NB4 (cell line): ENCODE measurements around the gene GRID1.

Experiments used
- DNase-seq: peaks from one replicate; pipeline ENCODE4 v3.0.0; 2010; ENCODE audit warnings: low read depth
- H3K4me3 ChIP-seq: one replicate; pipeline ENCODE4 v1.5.1; 2011; ENCODE audit warnings: mild to moderate bottlenecking, low read depth, low read length, moderate library complexity
- MYC ChIP-seq: IDR thresholded peaks from 2 replicates; pipeline ENCODE4 v1.6.1; 2011; ENCODE audit warnings: low read depth, low read length
- POLR2A ChIP-seq: IDR thresholded peaks from 2 replicates; pipeline ENCODE4 v1.6.1; 2011; ENCODE audit warnings: mild to moderate bottlenecking; ENCODE audit not compliant: insufficient read length; ENCODE audit errors: extremely low read depth
- TF ChIP-seq, protein P1 (sequence below): IDR thresholded peaks from 2 replicates; pipeline ENCODE4 v1.6.1; 2011; ENCODE audit warnings: low read depth, low read length
- TF ChIP-seq, protein P2 (sequence below): IDR thresholded peaks from one replicate; pipeline ENCODE4 v1.5.1; 2012; ENCODE audit warnings: low read depth, low read length

Gene GRID1

DNA sequence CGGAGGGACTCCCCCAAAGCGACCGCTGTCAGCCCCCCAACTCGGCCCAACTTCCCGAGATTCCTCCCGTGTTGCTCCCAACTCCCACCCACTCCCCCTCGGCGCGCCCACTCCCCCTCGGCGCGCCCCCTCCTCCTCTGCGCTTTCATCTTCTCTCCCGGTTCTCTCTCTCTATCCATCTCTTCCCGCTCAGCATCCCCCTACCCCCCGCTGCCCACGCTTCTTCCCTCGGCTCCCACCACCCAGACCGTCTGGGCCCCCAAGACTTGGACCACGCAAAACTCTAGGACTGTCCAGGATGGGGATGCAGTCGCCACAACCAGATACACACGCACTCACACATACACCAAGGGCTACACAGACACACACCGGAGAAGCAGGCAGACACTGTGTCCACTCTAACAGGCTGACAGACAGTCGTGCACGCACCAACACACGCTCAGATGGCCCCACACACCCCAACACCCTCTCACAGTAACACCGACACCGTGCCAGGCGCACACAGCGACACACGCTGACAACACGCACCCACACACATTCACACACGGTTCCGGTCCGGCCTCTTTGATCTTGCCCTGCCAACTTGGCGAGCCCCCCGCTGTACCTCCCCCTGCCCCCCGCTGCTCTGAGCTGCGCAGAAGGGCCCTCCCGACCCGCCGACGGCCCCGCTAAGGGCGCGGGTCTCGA lies 1.1 kb downstream of the GRID1 start:
- DNase-seq = peak; percentile 35
- no peak overlapping the region for H3K4me3 ChIP-seq

DNA sequence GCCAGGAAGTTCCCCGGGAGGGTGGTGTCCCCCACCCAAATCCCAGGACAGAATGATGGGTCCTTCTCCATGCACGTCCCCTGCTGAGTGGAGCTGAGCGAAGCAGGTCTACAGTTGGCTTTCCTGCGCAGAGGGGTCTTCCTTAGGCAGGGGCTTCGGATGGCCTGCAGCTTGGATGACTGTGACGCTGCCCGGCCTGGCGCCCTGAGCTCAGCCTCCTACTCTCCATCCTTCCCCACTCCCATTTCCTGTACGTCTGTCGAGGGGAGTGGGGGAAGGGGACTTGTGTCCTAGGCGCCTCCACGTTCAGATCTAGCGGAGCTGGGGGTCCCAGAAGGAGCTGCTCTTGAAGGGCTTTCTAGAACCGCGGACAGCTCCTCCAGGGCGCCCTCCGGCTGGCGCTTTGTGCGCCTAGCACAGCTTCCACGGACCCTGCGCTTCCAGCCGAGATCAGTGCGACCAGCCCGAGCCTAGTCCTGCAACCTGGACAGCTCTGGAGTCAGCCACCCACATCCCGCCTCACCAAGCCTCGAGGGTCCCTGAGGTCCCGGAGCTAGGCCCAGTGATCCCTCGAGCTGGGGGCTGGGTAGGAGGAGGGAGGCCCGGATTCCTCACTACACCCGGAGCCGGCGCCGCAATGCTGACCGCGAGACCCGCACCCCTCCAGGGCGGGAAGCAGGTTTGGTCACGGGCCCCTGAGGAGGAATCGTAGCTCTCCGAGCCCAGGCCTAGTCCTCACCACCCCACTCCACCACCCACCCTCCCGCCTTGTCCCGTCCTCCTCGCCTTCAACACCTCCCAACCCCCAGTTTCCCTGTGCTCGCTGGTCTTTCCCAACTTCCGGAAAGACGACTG lies 1.9 kb downstream of the GRID1 start:
- DNase-seq = peak; percentile 56
- TF ChIP-seq, protein P1, sequence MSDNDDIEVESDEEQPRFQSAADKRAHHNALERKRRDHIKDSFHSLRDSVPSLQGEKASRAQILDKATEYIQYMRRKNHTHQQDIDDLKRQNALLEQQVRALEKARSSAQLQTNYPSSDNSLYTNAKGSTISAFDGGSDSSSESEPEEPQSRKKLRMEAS = no peak
- TF ChIP-seq, protein P2, sequence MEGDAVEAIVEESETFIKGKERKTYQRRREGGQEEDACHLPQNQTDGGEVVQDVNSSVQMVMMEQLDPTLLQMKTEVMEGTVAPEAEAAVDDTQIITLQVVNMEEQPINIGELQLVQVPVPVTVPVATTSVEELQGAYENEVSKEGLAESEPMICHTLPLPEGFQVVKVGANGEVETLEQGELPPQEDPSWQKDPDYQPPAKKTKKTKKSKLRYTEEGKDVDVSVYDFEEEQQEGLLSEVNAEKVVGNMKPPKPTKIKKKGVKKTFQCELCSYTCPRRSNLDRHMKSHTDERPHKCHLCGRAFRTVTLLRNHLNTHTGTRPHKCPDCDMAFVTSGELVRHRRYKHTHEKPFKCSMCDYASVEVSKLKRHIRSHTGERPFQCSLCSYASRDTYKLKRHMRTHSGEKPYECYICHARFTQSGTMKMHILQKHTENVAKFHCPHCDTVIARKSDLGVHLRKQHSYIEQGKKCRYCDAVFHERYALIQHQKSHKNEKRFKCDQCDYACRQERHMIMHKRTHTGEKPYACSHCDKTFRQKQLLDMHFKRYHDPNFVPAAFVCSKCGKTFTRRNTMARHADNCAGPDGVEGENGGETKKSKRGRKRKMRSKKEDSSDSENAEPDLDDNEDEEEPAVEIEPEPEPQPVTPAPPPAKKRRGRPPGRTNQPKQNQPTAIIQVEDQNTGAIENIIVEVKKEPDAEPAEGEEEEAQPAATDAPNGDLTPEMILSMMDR = no peak
- TF ChIP-seq POLR2A (no peak), MYC (no peak)
- no peak overlapping the region for H3K4me3 ChIP-seq

More for the DNA sequence above, 1.1 kb downstream of the GRID1 start:
- TF ChIP-seq, protein P2 = no peak
- TF ChIP-seq, protein P1 = no peak
- TF ChIP-seq POLR2A (no peak), MYC (no peak)

DNA sequence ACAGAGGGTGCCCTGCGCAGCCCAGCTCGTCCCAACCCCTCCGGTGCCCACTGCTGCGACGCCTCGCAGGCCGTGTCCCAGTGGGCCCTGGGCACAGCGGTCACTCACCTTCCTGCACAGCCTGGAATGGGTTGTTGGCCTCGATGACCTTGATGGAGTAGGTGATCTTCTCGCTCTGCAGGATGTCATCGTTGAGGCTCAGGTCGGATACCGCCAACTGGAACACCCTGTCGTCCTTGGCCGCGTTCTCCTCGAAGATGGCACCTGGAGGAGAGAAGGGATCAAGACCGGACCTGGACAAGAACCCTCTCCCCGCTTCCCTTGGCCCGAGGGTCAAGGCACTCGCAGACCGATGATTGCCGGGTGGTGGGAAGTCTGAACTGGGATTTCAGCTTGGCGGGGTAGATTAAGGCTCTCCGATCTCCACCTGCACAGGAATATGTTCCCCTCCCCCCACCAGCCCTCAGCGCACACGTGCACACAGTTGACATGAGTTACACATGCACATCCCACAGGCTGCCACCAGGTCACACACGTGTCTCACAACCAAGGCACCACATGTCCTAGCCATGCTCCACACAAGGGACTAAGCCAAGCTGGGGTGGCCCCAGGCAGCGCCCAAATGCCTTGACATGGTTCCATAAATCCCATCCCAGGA lies 2.6 kb downstream of the GRID1 start:
- TF ChIP-seq MYC (no peak), POLR2A (no peak)
- TF ChIP-seq, protein P2 = no peak
- TF ChIP-seq, protein P1 = peak; percentile 65
- DNase-seq = peak; percentile 32
- H3K4me3 ChIP-seq = no peak overlapping the region

DNA sequence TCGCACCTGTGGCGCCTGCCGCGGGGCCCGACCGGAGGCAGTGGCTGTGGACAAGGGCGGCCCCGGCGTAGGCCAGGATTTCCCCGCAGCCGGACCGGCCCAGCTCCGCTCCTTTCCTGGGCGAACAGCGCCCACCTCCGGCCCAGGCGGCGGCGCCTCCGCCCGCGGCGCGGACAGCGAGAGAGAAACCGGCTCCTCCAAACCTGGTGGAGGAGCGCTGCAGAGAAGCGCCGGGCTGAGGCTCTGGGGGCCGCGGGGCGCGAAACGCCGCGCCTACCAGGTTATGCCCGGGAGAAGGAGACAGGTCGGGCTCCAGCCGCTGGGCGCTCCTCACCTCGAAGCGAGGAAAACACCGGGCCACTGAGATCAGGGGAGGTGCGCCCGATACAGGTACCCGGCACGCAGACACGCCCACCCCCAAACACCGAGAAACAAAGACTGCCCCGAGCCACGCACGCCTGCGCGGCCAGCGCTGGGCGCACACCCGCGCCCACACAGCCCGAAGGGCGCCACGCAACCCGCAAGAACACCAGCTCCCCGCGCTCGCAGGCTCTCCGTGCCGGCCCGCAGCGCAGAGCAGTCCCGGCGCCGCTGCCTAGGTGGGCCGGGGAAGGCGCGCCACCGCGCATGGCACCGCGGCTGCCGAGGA lies 3.3 kb downstream of the GRID1 start:
- DNase-seq = no peak

More for the DNA sequence above, 3.3 kb downstream of the GRID1 start:
- H3K4me3 ChIP-seq = no peak overlapping the region
- TF ChIP-seq MYC = no peak
- TF ChIP-seq POLR2A = no peak
- TF ChIP-seq, protein P1 = no peak
- TF ChIP-seq, protein P2 = no peak
